ENCODE data around the gene EZR.

GRCh38 chr6:158756977-158757752 is 62.0 kb downstream of the EZR start:
- TF ChIP-seq CTCF (IDR thresholded peaks at IDR 0.05) = no peak
- TF ChIP-seq POLR2A (IDR thresholded peaks at IDR 0.05) = no peak
- no peak for TF ChIP-seq POLR2AphosphoS5 (IDR thresholded peaks at IDR 0.05)
